Body of pancreas (tissue), 4 donors: ENCODE results near the gene ACTG2. TPM values are rescaled to one million over a fixed set of nuclear protein-coding genes. Genes with fewer than 3 reads are reported as not detected.
A peak's percentile ranks its signal among the peaks of the same experiment; 100 is the strongest.

ENCODE experiments used
- ATAC-seq: fragments of 150-250 bp; one replicate; pipeline ENCODE4 v1.9.1; 2016
- DNase-seq, 4 donors: peaks; one replicate each; pipeline ENCODE4 v3.0.0-alpha.2; 2019
- H3K27ac ChIP-seq, 4 donors: fragments of 200-600 bp; sonication (generic); 1 replicate in 3 of 4; 2 replicates in 1 of 4; pipeline versions ENCODE4 v1.5.1 to v1.6.1; 2016 to 2019; ENCODE audit warnings: mild to moderate bottlenecking in 1 of 4, mixed read lengths in 1 of 4, moderate library complexity in 1 of 4
- H3K27me3 ChIP-seq, 2 donors: fragments of 200-600 bp; sonication (generic); one replicate each; pipeline ENCODE4 v1.6.0; 2016; ENCODE audit warnings: mild to moderate bottlenecking in 1 of 2
- H3K36me3 ChIP-seq, 2 donors: fragments of 200-600 bp; sonication (generic); replicated peaks in 1 of 2; 2 replicates each; pipeline ENCODE4 v1.5.1; 2016; ENCODE audit warnings: low read depth in 2 of 2; ENCODE audit not compliant: insufficient read depth in 1 of 2
- H3K4me1 ChIP-seq: fragments of 200-600 bp; sonication (generic); one replicate; pipeline ENCODE4 v1.6.0; 2016
- H3K4me3 ChIP-seq, 2 donors: fragments of 200-600 bp; sonication (generic); 1 replicate in 1 of 2; 2 replicates in 1 of 2; pipeline ENCODE4 v1.5.1; 2016 to 2019
- H3K9me3 ChIP-seq, 3 donors: fragments of 200-600 bp; sonication (generic); 1 replicate in 2 of 3; 2 replicates in 1 of 3; pipeline ENCODE4 v1.5.1; 2016
- POLR2A ChIP-seq, 3 donors: fragments of 450-650 bp; IDR thresholded peaks; one replicate each; pipeline ENCODE4 v1.6.1; 2016; ENCODE audit warnings: antibody characterized with exemption in 3 of 3, mild to moderate bottlenecking in 2 of 3
- WGBS, 2 donors: methylation state at CpG; one replicate each; pipeline ENCODE4 v1.1.5; 2017; 5-methylcytosine and 5-hydroxymethylcytosine counted together
- intact Hi-C: fragments of 100-400 bp; cut with DNase I; formaldehyde crosslinking; loops from one replicate; pipeline ENCODE4 v1.15.1; 2023
- total RNA-seq, 2 donors: library from RNA; depleted of rRNA; stranded (reverse); fragments of >200 nt; gene quantifications; one replicate each; pipeline ENCODE4 v1.1.0, GENCODE V29; 2016
- TF ChIP-seq, protein P1 (sequence below), 7 experiments: fragments of 450-650 bp in 4 of 7; fragments of 200-600 bp in 3 of 7; sonication (generic) in 3 of 7; IDR thresholded peaks; one replicate each; pipeline ENCODE4 v1.5.1; 2016 to 2019; ENCODE audit warnings: antibody characterized with exemption in 7 of 7

The ACTG2 gene
- total RNA-seq, 2 donors from 2014 or later: 0.52 to 1.3 TPM

- Histone ChIP-seq H3K36me3 (no peaks in the 10 kb centered on the region), H3K9me3 (no peaks in the 10 kb centered on the region), H3K4me1 (no peaks in the 10 kb centered on the region), H3K27me3 (no peaks in the 10 kb centered on the region), H3K27ac (no peak overlapping the region), H3K4me3 (no peak overlapping the region)
- intact Hi-C loops: no loop called here
- DNase-seq (peak in 1 of 4 donors; percentile 23), ATAC-seq (no peak)
- TF ChIP-seq, protein P1, sequence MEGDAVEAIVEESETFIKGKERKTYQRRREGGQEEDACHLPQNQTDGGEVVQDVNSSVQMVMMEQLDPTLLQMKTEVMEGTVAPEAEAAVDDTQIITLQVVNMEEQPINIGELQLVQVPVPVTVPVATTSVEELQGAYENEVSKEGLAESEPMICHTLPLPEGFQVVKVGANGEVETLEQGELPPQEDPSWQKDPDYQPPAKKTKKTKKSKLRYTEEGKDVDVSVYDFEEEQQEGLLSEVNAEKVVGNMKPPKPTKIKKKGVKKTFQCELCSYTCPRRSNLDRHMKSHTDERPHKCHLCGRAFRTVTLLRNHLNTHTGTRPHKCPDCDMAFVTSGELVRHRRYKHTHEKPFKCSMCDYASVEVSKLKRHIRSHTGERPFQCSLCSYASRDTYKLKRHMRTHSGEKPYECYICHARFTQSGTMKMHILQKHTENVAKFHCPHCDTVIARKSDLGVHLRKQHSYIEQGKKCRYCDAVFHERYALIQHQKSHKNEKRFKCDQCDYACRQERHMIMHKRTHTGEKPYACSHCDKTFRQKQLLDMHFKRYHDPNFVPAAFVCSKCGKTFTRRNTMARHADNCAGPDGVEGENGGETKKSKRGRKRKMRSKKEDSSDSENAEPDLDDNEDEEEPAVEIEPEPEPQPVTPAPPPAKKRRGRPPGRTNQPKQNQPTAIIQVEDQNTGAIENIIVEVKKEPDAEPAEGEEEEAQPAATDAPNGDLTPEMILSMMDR (IDR thresholded peaks at IDR 0.05): no peak
- TF ChIP-seq POLR2A (IDR thresholded peaks at IDR 0.05): no peak
- WGBS, 2 donors: 50 to 55% methylated on average over 15 of the region's 15 CpGs
These were observed 3.8 kb downstream of the ACTG2 start for GRCh38 chr2:73896362-73897239.

DNA sequence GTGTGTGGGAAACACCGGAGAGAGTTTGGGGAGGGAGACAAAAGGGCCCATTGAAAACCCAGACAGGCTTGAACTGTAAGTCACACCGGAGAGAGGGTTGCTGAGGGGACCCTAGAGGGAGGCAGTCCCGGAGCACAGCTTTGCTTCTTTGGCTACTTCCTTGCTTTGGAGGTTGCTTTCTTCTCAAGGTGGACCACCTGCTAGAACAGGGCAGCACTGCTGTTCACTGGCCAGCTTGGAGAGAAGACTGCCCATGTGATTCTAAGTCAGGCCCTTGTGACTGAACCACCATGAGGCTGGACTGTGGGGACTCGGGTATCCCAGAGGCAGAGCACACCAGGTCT lies 4.4 kb downstream of the ACTG2 start:
- Histone ChIP-seq H3K36me3 (no peaks in the 10 kb centered on the region), H3K4me3 (no peak overlapping the region), H3K4me1 (no peaks in the 10 kb centered on the region), H3K9me3 (no peaks in the 10 kb centered on the region), H3K27ac (no peak overlapping the region), H3K27me3 (no peaks in the 10 kb centered on the region)
- WGBS, 2 donors: 41 to 46% methylated on average over 3 to 4 of the region's 4 CpGs
- no peak for ATAC-seq
- intact Hi-C loops: no loop called here
- no peak for DNase-seq
- TF ChIP-seq POLR2A (IDR thresholded peaks at IDR 0.05): no peak
- TF ChIP-seq, protein P1 (IDR thresholded peaks at IDR 0.05): no peak

DNA sequence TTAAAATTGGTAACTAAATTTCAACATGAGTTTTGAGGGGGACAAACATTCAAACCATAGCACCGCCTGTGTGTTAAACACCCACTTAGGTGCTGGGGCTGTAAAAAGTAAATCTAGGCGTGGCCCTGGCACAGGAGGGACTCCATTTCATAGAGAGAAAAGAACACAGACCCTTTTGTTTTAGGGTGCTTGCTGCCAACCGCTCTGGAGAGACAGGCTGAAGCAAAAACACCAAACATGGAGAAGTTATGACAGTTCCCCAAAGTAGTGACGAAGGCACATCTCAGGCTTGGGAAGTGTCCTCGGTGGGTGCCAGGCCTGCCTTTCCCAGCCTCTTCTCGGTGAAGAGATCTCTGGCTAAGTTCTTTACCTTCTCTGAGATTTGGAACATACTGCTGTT lies 5.1 kb downstream of the ACTG2 start:
- DNase-seq (no peak), ATAC-seq (no peak)
- WGBS, 2 donors: 62 to 78% methylated on average over 5 to 6 of the region's 6 CpGs
- Histone ChIP-seq H3K27ac (no peak overlapping the region), H3K4me3 (no peak overlapping the region), H3K9me3 (no peaks in the 10 kb centered on the region), H3K4me1 (no peaks in the 10 kb centered on the region), H3K36me3 (no peaks in the 10 kb centered on the region), H3K27me3 (no peaks in the 10 kb centered on the region)
- intact Hi-C loops: no loop called here
- TF ChIP-seq POLR2A (IDR thresholded peaks at IDR 0.05): no peak
- TF ChIP-seq, protein P1 (IDR thresholded peaks at IDR 0.05): no peak

GRCh38 chr2:73899801-73900336 lies 7.1 kb downstream of the ACTG2 start:
- H3K4me1 ChIP-seq: no peaks in the 10 kb centered on the region
- TF ChIP-seq, protein P1 (IDR thresholded peaks at IDR 0.05): no peak
- TF ChIP-seq POLR2A (IDR thresholded peaks at IDR 0.05): no peak
- 76 to 82% methylated on average over 8 of the region's 8 CpGs for WGBS, 2 donors
- H3K4me3 ChIP-seq: no peak overlapping the region
- H3K27me3 ChIP-seq: no peaks in the 10 kb centered on the region
- DNase-seq: no peak
- no peaks in the 10 kb centered on the region for H3K9me3 ChIP-seq
- intact Hi-C loops: no loop called here
- no peak overlapping the region for H3K27ac ChIP-seq
- no peaks in the 10 kb centered on the region for H3K36me3 ChIP-seq
- ATAC-seq: no peak
